Testis (tissue), 3 donors: ENCODE data around the gene ENTHD1. TPM values are rescaled to one million over a fixed set of nuclear protein-coding genes. Genes with fewer than 3 reads are reported as not detected.

ENCODE experiments used
- DNase-seq: peaks from one replicate; pipeline ENCODE4 v3.0.0-alpha.2; 2019
- H3K27ac ChIP-seq, 2 donors: fragments of 200-600 bp; sonication (generic); one replicate each; pipeline ENCODE4 v1.5.1; 2019
- H3K27me3 ChIP-seq: fragments of 200-600 bp; sonication (generic); one replicate; pipeline ENCODE4 v1.5.1; 2019
- H3K36me3 ChIP-seq: fragments of 200-600 bp; sonication (generic); one replicate; pipeline ENCODE4 v1.5.1; 2017; ENCODE audit warnings: low read depth; ENCODE audit errors: missing control alignments
- H3K4me1 ChIP-seq: fragments of 200-600 bp; sonication (generic); one replicate; pipeline ENCODE4 v1.5.1; 2019
- H3K4me3 ChIP-seq, 2 donors: fragments of 200-600 bp; sonication (generic); one replicate each; pipeline ENCODE4 v1.5.1; 2017 to 2019
- H3K9me3 ChIP-seq: fragments of 200-600 bp; sonication (generic); one replicate; pipeline ENCODE4 v1.5.1; 2017
- POLR2A ChIP-seq: fragments of 450-650 bp; IDR thresholded peaks from one replicate; pipeline ENCODE4 v1.6.1; 2017; ENCODE audit warnings: antibody characterized with exemption, mild to moderate bottlenecking, moderate library complexity
- WGBS, 2 donors: methylation state at CpG; one replicate each; pipeline ENCODE4 v1.1.5; 2018; 5-methylcytosine and 5-hydroxymethylcytosine counted together
- intact Hi-C: fragments of 100-400 bp; cut with DNase I; formaldehyde crosslinking; loops from one replicate; pipeline ENCODE4 v1.15.1; 2023; ENCODE audit warnings: low total_unique reads
- polyA plus RNA-seq: library from polyadenylated mRNA; stranded (reverse); fragments of 350-450 nt; fragmentation: Illumina TruSeq; extraction: RNeasy Lipid Tissue Mini Kit (QIAGEN cat#74804); gene quantifications from one replicate; pipeline ENCODE4 v1.2.3, GENCODE V29; 2014; ENCODE audit warnings: low read depth, low replicate concordance; ENCODE audit not compliant: insufficient read depth
- total RNA-seq, 2 donors: library from RNA; depleted of rRNA; stranded (reverse); fragments of >200 nt; gene quantifications; one replicate each; pipeline ENCODE4 v1.2.3, GENCODE V29; 2016
- TF ChIP-seq, protein P1 (sequence below), 3 experiments: fragments of 450-650 bp in 2 of 3; fragments of 200-600 bp in 1 of 3; sonication (generic) in 1 of 3; IDR thresholded peaks; one replicate each; pipeline ENCODE4 v1.5.1; 2016 to 2019; ENCODE audit warnings: antibody characterized with exemption in 3 of 3, mild to moderate bottlenecking in 2 of 3, moderate library complexity in 1 of 3

The ENTHD1 gene
- total and polyA plus RNA-seq, 3 donors from 2014 or later, result 10.9 to 21.1 (median 12.0) TPM

DNA sequence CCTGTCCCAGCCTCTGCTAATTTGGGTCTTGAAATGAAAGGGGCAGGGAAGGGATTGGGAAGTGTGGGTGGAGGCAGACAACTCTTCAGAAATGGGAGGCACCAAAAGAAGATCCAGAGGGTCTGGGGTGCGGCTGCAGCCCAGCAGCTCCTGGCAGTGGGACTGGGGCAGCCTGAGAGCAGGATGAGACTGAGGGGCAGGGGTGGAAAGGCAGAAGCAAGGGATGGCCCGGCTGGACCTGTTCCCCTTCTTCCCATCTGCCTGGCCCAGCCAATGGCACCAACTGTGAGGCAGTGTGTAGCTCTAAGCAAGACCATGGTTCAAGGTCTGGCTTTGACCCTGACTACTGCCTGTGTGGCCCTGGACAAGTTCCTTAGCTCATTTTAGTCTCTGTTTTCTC is 160.4 kb downstream of the ENTHD1 start:
- Histone ChIP-seq H3K9me3 (no peaks in the 10 kb centered on the region), H3K4me1 (no peaks in the 10 kb centered on the region), H3K4me3 (no peak overlapping the region), H3K27ac (no peak overlapping the region), H3K36me3 (no peaks in the 10 kb centered on the region), H3K27me3 (no peaks in the 10 kb centered on the region)
- TF ChIP-seq, protein P1, sequence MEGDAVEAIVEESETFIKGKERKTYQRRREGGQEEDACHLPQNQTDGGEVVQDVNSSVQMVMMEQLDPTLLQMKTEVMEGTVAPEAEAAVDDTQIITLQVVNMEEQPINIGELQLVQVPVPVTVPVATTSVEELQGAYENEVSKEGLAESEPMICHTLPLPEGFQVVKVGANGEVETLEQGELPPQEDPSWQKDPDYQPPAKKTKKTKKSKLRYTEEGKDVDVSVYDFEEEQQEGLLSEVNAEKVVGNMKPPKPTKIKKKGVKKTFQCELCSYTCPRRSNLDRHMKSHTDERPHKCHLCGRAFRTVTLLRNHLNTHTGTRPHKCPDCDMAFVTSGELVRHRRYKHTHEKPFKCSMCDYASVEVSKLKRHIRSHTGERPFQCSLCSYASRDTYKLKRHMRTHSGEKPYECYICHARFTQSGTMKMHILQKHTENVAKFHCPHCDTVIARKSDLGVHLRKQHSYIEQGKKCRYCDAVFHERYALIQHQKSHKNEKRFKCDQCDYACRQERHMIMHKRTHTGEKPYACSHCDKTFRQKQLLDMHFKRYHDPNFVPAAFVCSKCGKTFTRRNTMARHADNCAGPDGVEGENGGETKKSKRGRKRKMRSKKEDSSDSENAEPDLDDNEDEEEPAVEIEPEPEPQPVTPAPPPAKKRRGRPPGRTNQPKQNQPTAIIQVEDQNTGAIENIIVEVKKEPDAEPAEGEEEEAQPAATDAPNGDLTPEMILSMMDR (IDR thresholded peaks at IDR 0.05), result no peak
- TF ChIP-seq POLR2A, result no peak
- WGBS, 2 donors, result 56 to 82% methylated on average over 2 of the region's 2 CpGs
- DNase-seq, result no peak
- intact Hi-C loops, result no loop called here

DNA sequence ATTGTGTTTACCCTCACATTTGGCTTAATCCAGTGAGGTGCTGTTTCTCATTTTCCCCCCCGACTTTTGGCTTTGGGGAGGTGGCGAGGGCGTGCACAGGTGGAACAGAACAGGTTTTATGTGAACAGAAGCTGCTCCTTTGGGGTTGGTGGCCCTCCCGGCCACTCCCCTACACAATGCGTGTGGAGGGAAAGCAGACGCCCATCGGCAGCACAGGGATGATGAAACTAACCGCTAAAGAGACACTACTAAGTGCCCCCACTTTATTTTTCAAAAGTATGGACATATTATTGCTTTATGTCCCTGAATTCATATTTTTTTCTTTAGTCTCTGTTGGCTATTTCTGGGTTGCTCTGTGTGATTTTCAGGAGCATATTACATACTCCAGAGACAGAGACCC is 160.9 kb downstream of the ENTHD1 start:
- intact Hi-C loops, result no loop called here
- H3K4me3 ChIP-seq, result no peak overlapping the region
- no peak for DNase-seq
- H3K27ac ChIP-seq, result no peak overlapping the region
- no peaks in the 10 kb centered on the region for H3K36me3 ChIP-seq
- no peaks in the 10 kb centered on the region for H3K27me3 ChIP-seq
- TF ChIP-seq POLR2A, result no peak
- TF ChIP-seq, protein P1 (IDR thresholded peaks at IDR 0.05), result no peak
- H3K9me3 ChIP-seq, result no peaks in the 10 kb centered on the region
- 86 to 90% methylated on average over 8 of the region's 8 CpGs for WGBS, 2 donors
- H3K4me1 ChIP-seq, result no peaks in the 10 kb centered on the region

DNA sequence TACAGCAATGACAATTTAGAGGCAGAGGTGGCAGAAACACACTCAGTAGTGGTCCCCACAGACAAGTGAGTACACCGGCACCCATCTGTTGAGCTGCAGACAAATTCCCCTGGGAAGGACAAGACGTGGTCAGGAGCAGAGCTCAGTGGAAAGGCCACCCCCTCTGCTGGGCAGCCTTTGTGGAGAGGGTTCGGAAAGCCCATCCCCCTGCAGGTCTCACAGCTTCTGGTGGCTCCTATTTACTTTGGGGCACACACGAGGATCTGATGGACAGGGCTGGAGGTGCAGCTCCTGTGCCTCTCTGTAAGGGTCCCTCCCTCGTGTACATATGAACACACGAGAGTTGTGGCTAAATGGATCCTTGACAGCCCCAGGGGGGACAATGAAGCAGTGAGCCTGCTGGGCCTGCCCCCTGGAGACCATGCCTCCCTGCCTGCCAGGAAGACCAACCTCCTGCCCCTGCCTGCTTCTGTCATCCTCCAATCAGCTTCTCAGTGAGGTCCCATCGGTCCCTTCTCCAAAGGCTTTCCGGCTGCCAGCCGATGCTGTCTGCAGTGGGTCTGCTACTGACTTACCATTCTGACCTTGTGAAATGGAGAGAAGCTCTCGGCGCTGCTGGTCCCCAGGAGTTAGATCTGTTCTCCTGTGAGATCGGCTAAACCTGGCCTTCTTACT is 161.5 kb downstream of the ENTHD1 start:
- Histone ChIP-seq H3K27me3 (no peaks in the 10 kb centered on the region), H3K27ac (no peak overlapping the region), H3K9me3 (no peaks in the 10 kb centered on the region), H3K4me1 (no peaks in the 10 kb centered on the region), H3K36me3 (no peaks in the 10 kb centered on the region), H3K4me3 (no peak overlapping the region)
- no peak for TF ChIP-seq POLR2A
- TF ChIP-seq, protein P1 (IDR thresholded peaks at IDR 0.05), result no peak
- DNase-seq, result no peak
- intact Hi-C loops, result no loop called here
- 78 to 90% methylated on average over 11 to 12 of the region's 12 CpGs for WGBS, 2 donors

DNA sequence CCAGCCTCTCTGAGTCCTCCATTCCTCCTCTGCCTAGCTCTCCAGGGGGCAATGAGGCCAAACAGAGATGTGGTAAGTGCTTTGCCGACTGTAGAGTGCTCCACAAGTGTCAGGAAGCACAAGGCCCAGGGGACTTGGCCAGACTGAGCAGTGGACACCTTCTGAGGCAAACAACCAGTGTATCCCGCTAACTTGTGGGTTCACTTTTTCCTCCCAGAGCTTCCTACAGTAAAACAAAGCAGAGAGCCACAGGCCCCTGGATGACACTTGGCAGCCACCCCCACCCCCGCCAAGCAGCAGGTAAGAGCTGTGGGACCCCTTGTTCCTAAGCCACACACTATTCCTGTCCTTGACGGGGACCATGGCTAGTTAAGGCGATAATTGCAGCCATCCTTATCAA is 162.1 kb downstream of the ENTHD1 start:
- TF ChIP-seq, protein P1 (IDR thresholded peaks at IDR 0.05), result no peak
- no peak for TF ChIP-seq POLR2A

More for the DNA sequence above, 162.1 kb downstream of the ENTHD1 start:
- Histone ChIP-seq H3K27ac (no peak overlapping the region), H3K36me3 (no peaks in the 10 kb centered on the region), H3K27me3 (no peaks in the 10 kb centered on the region), H3K4me1 (no peaks in the 10 kb centered on the region), H3K9me3 (no peaks in the 10 kb centered on the region), H3K4me3 (no peak overlapping the region)
- no peak for DNase-seq
- intact Hi-C loops, result no loop called here
- WGBS, 2 donors, result 87 to 100% methylated on average over 3 to 5 of the region's 5 CpGs
